HUDEP-2 (cell line): ENCODE measurements around the gene KIR2DL3.
A peak's percentile ranks its signal among the peaks of the same experiment; 100 is the strongest.
"Not testable (repeated sequence)": the region's sequence is repeated elsewhere in the genome, so short reads cannot be mapped to it uniquely, and the experiment has no call there.

Experiments used
- DNase-seq, 76 experiments: peaks; one replicate each; lab custom pipeline; 2025; ENCODE audit not compliant: unreplicated experiment in 76 of 76; lab: John Stamatoyannopoulos, UW

Gene KIR2DL3

GRCh38 chr19:54738306-54738705 is at the start of gene KIR2DL3:
Gene KIR2DL3 (plus strand): TSS chr19:54738513. CDS start chr19:54738546, 33 bp downstream.
- DNase-seq = not testable (repeated sequence)

GRCh38 chr19:54691582-54692297 is 46.6 kb upstream of the KIR2DL3 start:
- peak in 3 of 76 experiments; percentile 10 to 24 (median 13) for DNase-seq

- no peak for DNase-seq
Observed at GRCh38 chr19:54692298-54692615, 46.1 kb upstream of the KIR2DL3 start.

GRCh38 chr19:54694648-54695047 is 43.7 kb upstream of the KIR2DL3 start:
- DNase-seq = peak in 1 of 76 experiments; percentile 11

GRCh38 chr19:54696117-54696548 is 42.2 kb upstream of the KIR2DL3 start:
- peak in 63 of 76 experiments; percentile 11 to 75 (median 44) for DNase-seq

GRCh38 chr19:54696766-54697165 is 41.5 kb upstream of the KIR2DL3 start:
- DNase-seq = peak in 1 of 76 experiments; percentile 3

GRCh38 chr19:54697716-54698115 is 40.6 kb upstream of the KIR2DL3 start:
- DNase-seq = not testable (repeated sequence)

GRCh38 chr19:54704928-54705327 is 33.4 kb upstream of the KIR2DL3 start:
- DNase-seq = no peak

GRCh38 chr19:54707962-54708361 is 30.4 kb upstream of the KIR2DL3 start:
- DNase-seq = no peak

GRCh38 chr19:54708781-54709180 is 29.5 kb upstream of the KIR2DL3 start:
- DNase-seq = no peak

GRCh38 chr19:54709212-54709948 is 28.9 kb upstream of the KIR2DL3 start:
- DNase-seq = no peak

- not testable (repeated sequence) for DNase-seq
Observed at GRCh38 chr19:54709956-54710355, 28.4 kb upstream of the KIR2DL3 start.

GRCh38 chr19:54724142-54724541 is 14.2 kb upstream of the KIR2DL3 start, which contains the start of gene KIR3DL3:
Gene KIR3DL3 (plus strand): TSS chr19:54724442. CDS start chr19:54724497, 55 bp downstream.
- DNase-seq = no peak

- DNase-seq = no peak
Observed at GRCh38 chr19:54724644-54725043, 13.7 kb upstream of the KIR2DL3 start.

GRCh38 chr19:54725321-54725720 is 13.0 kb upstream of the KIR2DL3 start:
- no peak for DNase-seq

- DNase-seq = no peak
Observed at GRCh38 chr19:54727562-54727961, 10.8 kb upstream of the KIR2DL3 start.

GRCh38 chr19:54728167-54728566 is 10.1 kb upstream of the KIR2DL3 start:
- DNase-seq = no peak

- no peak for DNase-seq
Observed at GRCh38 chr19:54729416-54730188, 8.7 kb upstream of the KIR2DL3 start.

- no peak for DNase-seq
Observed at GRCh38 chr19:54731191-54731590, 7.1 kb upstream of the KIR2DL3 start.

GRCh38 chr19:54738715-54739114 is 402 bp downstream of the KIR2DL3 start:
- no peak for DNase-seq
